ENCODE measurements around the gene SPTSSB. TPM values are rescaled to one million over a fixed set of nuclear protein-coding genes. Genes with fewer than 3 reads are reported as not detected.

The SPTSSB gene
- total RNA-seq, 1 experiment from 2014 or later, result 15.7 TPM

- TF ChIP-seq ZNF138 (CRISPR knock-in tag; conservative IDR thresholded peaks at IDR 0.05), result no peak
- no peak for TF ChIP-seq SMAD3 (CRISPR knock-in tag; IDR thresholded peaks at IDR 0.05; ENCODE audit: borderline replicate concordance)
- TF ChIP-seq FOXJ3 (CRISPR knock-in tag; IDR thresholded peaks at IDR 0.05; ENCODE audit: borderline replicate concordance), result no peak
- no peak for TF ChIP-seq CDX4 (CRISPR knock-in tag; IDR thresholded peaks at IDR 0.05; ENCODE audit: borderline replicate concordance)
- TF ChIP-seq NFATC4 (CRISPR knock-in tag; IDR thresholded peaks at IDR 0.05), result no peak
Measured at GRCh38 chr3:161400650-161401049, 29.3 kb upstream of the SPTSSB start (continued).

- no peaks in the 10 kb centered on the region for H3K27me3 Mint-ChIP-seq (ENCODE audit: low read depth)
- no peak overlapping the region for H3K4me3 Mint-ChIP-seq
- H3K27ac Mint-ChIP-seq, result no peak overlapping the region
- ATAC-seq (no peak), DNase-seq (ENCODE audit: low spot score) (no peak)
- peaks cover 4% of the 10 kb centered on the region; the same call in 1 of the 2 replicates for H3K36me3 Mint-ChIP-seq
- H3K4me1 Mint-ChIP-seq, result no peaks in the 10 kb centered on the region
- POLR2A ChIA-PET, result no interaction called here
- H3K9me3 Mint-ChIP-seq, result peaks cover 24% of the 10 kb centered on the region
- TF ChIP-seq ZNF263 (CRISPR knock-in tag; IDR thresholded peaks at IDR 0.05; ENCODE audit: low read depth), result no peak
- no peak for TF ChIP-seq ZSCAN18 (CRISPR knock-in tag; IDR thresholded peaks at IDR 0.05)
- no peak for TF ChIP-seq GTF2I (CRISPR knock-in tag; conservative IDR thresholded peaks at IDR 0.05)
- TF ChIP-seq ESRRA (CRISPR knock-in tag; IDR thresholded peaks at IDR 0.05; ENCODE audit: borderline replicate concordance), result no peak
- TF ChIP-seq SMAD3 (CRISPR knock-in tag; IDR thresholded peaks at IDR 0.05; ENCODE audit: borderline replicate concordance), result no peak
- TF ChIP-seq ZNF416 (CRISPR knock-in tag; IDR thresholded peaks at IDR 0.05), result no peak
- no peak for TF ChIP-seq MAX (CRISPR knock-in tag; IDR thresholded peaks at IDR 0.05)
- no peak for TF ChIP-seq ATF1 (CRISPR knock-in tag; IDR thresholded peaks at IDR 0.05)
- no peak for TF ChIP-seq CTCF (IDR thresholded peaks at IDR 0.05)
- TF ChIP-seq ZNF671 (CRISPR knock-in tag; IDR thresholded peaks at IDR 0.05), result no peak
- no peak for TF ChIP-seq ZNF425 (CRISPR knock-in tag; conservative IDR thresholded peaks at IDR 0.05)
- no peak for TF ChIP-seq PRRX2 (CRISPR knock-in tag; IDR thresholded peaks at IDR 0.05)
- no peak for TF ChIP-seq SP1 (CRISPR knock-in tag; conservative IDR thresholded peaks at IDR 0.05)
- TF ChIP-seq NFYB (CRISPR knock-in tag; conservative IDR thresholded peaks at IDR 0.05; ENCODE audit: low read depth), result no peak
- TF ChIP-seq JAZF1 (CRISPR knock-in tag; IDR thresholded peaks at IDR 0.05), result no peak
- no peak for TF ChIP-seq GRHL2 (CRISPR knock-in tag; IDR thresholded peaks at IDR 0.05; ENCODE audit: insufficient replicate concordance, severe bottlenecking)
- CTCF ChIA-PET, result no interaction called here
Measured at GRCh38 chr3:161395115-161396012, 24.0 kb upstream of the SPTSSB start.
